Measurements from ENCODE around the gene DIS3L2.
"Not testable (repeated sequence)": the region's sequence is repeated elsewhere in the genome, so short reads cannot be mapped to it uniquely, and the experiment has no call there.

Gene DIS3L2

DNA sequence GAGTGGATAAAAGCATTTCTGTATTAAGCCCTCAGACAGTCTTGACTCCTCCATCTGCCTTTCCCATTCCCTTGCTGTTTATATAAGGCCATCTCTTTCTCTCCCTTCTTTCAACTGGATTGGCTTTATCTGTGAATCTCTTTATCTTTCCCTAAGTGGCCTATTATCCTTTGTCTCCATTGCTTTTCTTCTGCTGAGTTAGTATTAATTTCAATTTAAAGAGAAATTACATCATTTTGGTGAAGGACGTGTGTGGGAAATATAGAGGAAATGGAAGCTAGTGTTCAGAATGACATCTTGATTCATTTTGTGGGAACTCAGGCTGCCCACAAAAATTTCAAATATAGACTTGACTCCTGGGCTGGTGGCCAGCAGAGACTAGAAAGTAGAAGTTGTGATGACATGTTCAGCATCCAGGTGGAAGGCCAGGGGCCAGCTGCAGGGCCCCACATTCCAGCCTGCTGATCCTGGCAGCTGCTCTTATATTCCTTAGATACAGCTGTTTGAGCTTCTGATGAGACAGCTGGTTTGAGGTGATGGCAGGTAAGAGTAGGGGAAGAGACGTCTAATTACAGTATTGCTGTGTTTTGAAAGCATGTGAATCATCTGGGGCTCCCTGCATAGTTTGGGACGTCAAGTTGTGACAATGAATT lies 52.3 kb downstream of the DIS3L2 start:
- peak; percentile 80 for DNase-seq (ENCODE audit: low spot score)

DNA sequence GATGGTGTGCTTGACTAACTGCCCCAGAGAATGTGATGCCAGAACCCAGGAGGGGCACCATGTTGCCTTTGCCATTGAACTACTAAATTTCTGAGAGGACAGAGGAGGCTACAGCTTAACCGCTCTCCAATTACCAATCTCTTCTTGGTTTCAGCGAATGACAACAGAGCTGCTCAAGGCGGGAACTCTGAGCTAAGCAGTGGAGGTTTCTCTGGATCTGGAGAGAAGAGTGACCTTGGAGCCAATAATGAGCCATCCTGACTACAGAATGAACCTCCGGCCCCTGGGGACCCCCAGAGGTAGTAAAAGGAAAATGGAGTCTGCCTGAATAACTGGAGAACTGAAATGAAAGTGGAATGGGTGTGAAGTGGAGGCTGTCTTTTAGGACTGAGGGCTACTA lies 53.2 kb downstream of the DIS3L2 start:
- no peak for DNase-seq (ENCODE audit: low spot score)

DNA sequence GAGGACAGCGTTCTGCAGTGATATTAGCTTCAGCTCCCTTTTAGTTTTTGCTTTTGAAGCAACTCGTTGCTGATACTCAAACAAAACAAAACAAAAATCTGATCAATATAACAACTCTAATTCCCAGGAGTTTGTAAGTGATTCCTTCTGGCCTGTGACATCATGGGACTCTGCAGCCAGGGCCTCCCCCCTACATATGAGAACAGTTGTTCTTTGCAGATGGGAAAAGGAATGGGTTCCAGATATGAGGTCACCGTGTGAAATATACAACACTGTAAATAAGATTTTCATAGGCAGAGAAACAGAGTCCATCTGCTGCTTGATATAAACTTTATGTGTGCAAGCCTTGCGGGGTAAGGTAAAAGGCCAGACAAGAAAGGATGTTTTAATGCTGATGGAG lies 56.7 kb downstream of the DIS3L2 start:
- no peak for DNase-seq (ENCODE audit: low spot score)

DNA sequence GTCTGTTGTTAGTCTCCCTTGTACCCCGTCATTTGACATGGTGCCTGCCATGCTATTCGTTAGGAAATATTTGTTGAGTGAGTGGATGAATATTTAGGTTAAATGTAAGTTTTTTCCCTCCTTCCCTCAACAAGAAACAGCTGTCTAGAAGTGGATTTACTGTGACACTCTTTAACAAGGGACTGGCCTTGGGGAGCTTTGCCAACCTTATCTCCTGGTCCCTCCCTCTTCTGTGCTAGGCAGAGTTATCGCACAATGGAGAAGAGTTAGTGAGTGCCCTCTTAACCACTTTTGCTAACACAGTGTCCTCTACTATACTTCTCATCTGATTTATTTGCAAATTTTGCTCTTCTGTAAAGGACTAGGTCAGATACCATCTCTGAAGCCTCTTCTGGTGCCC lies 61.2 kb downstream of the DIS3L2 start:
- no peak for DNase-seq (ENCODE audit: low spot score)

DNA sequence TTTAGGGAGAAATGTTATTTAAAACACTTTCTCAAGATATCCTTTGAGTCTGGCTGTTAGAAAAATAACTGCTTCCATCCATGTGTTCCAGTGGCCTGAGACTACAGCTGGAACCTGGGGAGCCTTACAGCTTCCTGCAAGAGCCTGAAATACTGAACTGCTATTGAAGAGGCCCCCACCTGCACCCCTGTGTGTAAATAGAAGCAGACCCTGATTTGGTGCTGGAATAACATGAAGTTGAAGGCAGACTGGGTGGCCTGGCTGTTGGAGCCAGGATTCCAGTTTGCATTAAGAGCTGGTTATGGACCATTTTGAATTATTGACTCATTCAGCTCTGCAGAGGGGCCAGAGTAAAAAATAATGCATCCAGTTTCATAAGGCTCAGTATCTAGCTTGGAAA lies 61.9 kb downstream of the DIS3L2 start:
- DNase-seq (ENCODE audit: low spot score), result no peak

DNA sequence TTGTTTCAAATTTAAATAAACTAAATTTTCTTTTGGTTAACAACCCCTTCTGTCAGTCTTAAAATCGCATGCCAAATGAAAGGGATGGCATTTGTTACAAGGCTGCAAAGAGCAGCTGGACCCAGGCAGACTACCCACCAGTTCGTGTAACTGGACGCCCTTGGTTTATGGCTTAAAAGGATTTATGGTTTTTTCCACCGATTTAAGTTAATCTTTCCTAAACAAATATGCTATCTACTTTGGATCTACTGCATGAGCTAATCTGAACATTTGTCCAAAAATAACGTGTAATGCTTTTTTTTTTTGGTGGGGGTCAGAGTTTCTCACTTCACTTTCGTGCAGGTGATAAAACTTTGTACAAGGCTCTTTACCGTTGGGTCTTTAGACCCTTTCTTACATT lies 62.9 kb downstream of the DIS3L2 start:
- DNase-seq (ENCODE audit: low spot score), result no peak

DNA sequence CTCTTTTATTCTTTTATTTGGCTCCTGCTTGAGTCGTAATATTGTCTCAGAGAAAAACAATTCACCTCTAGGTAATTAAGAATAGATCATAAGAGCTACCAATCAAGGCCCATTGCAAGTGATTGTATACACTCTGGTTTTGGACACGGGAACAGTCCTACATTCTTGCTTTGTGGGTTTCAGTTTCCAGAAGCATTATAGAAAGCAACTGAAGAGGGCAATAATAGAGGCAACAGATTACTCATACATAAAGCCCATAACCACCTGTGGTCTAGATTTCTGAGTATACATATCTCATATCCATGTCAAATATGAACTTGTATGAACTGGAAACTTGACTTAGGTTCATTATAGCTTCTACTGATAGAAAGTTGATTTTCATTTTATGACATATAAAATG lies 65.4 kb downstream of the DIS3L2 start:
- DNase-seq (ENCODE audit: low spot score), result no peak

DNA sequence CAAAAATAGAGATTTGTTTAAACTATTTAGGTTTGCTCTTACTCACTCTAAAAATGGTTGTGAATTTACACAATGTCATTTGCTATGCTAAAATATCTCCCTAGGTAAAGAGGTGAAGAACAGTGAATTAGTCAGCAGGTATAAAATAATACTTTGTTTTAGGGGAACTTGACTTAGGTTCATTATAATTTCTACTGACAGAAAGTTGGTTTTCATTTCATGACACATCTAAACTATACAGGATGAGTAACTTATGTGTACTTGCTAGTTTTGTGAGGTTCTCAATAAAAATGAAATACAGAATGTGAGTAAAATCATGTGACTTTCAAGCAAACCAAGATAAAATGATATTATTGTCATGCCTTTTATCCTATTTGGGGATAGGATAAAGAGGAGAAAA lies 66.0 kb downstream of the DIS3L2 start:
- DNase-seq (ENCODE audit: low spot score), result no peak

DNA sequence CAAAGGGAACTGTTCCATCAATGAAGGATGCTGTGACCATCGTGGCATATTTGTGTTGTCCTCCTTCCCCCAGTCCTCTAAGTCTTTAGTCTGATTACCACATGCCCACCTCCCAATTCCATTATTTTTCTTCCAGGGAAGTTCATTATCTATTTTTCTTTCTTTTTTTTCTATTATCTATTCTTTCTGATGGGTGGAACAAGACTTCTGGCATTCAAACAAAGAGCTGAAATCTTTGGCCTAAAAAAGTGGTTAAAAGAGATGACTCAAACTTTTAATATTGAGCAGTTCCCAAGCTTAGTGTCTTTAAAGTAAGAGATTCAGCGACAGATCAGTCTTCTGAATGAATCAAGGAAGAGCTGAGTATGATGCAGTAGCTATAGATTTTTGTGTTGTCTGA lies 66.6 kb downstream of the DIS3L2 start:
- no peak for DNase-seq (ENCODE audit: low spot score)

DNA sequence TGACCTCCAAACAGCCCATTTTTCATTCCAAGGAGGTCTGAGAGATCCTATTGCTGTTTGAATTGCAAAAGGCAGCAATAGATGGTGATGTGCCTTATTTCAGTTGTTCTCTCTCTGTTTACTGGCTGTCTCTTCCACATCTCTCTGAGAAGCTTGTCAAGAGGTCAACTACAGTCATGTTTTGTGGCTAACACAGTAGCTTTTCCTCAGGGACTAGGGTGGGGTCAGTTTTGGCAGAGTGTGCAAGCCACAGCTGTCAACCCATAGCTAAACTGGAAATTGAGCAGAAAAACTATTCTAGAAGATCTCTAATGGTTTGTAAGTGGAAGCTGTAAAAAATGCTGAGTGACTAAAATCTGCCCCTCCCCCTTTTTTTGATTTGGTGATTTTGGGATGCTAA lies 67.1 kb downstream of the DIS3L2 start:
- DNase-seq (ENCODE audit: low spot score), result peak; percentile 20

DNA sequence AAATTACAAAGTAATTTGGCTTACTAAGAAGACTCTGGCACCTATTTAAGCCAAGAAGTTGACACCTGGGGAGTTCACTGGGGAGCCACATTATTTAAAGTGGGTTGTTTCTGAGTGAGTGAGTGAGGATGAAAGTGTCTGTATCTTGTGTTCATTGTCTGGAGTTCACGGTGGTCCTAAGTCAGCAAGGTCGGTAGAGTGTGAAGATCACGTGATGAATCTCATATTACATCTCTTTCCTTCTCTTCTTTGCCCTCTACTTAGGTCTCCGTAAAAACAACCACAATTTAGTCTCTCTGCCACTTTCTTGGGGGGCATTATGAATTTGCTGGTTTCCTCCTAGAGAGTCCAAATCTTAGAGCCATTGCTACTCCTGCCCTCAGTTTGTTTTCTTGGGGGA lies 67.8 kb downstream of the DIS3L2 start:
- no peak for DNase-seq (ENCODE audit: low spot score)

DNA sequence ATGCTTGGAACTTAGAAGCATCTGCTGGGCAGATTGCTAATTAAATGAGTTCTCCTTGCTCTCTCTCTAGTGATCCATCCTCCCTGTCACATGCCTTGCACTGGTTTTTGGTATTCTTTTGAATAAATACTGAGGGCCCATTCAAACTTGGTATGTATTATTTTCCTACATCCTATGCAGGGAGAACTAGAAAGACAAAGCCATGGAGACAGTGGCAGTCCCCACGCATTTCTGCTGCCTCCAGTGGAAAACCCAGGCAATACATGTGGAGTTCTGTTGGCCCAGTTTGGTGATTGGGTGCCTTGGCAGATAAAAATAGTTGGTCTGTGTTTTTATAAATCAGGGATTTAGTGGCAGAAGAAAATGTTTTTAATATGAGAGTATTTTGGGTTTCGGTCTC lies 68.7 kb downstream of the DIS3L2 start:
- no peak for DNase-seq (ENCODE audit: low spot score)

DNA sequence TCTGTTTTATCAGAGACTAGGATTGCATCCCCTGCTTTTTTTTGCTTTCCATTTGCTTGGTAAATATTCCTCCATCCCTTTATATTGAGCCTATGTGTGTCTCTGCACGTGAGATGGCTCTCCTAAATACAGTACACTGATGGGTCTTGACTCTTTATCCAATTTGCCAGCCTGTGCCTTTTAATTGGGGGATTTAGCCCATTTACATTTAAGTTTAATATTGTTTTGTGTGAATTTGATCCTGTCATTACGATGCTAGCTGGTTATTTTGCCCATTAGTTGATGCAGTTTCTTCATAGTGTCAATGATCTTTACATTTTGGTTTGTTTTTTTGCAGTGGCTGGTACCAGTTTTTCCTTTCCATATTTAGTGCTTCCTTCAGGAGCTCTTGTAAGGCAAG lies 73.8 kb downstream of the DIS3L2 start:
- not testable (repeated sequence) for DNase-seq (ENCODE audit: low spot score)

DNA sequence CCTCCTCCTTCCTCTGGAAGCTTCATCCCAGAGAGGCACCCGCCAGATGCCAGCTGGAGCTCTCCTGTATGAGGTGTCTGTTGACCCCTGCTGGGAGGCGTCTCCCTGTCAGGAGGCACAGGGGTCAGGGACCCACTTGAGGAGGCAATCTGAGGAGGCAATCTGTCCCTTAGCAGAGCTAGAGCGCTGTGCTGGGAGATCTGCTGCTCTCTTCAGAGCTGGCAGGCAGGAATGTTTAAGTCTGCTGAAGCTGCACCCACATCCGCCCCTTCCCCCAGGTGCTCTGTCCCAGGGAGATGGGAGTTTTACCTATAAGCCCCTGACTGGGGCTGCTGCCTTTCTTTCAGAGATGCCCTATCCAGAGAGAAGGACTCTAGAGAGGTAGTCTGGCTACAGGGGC lies 75.4 kb downstream of the DIS3L2 start:
- not testable (repeated sequence) for DNase-seq (ENCODE audit: low spot score)

DNA sequence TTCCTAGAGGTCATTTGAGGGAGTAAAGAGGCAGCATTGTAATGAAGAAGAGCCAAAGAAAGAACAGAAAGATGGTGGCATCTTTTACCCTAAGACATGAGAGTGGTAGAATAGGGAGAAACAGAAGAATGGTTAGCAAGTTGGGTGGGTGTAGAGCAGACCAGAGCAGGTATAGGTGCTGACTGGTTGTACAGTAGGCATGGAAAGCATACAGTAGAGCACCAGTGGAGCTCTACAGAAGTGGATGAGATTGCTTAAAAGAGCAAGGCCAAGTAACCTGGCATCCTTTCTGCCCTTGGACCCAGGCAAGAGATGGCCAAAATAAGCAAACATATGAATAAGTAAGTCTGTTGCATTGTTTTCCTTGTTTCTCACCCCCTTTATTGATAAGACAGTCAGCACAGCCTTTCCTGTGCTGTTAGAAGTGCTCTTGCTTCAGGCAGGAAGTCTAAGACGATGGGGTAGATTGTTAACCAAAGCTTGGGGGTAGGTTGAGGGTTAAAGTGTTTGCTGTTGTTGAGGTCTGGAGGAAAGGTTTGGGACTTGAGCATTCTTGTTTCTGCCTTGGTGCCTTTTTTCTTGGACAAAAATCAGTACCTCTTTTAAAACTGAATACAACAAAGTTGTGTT lies 76.9 kb downstream of the DIS3L2 start:
- DNase-seq (ENCODE audit: low spot score), result no peak

DNA sequence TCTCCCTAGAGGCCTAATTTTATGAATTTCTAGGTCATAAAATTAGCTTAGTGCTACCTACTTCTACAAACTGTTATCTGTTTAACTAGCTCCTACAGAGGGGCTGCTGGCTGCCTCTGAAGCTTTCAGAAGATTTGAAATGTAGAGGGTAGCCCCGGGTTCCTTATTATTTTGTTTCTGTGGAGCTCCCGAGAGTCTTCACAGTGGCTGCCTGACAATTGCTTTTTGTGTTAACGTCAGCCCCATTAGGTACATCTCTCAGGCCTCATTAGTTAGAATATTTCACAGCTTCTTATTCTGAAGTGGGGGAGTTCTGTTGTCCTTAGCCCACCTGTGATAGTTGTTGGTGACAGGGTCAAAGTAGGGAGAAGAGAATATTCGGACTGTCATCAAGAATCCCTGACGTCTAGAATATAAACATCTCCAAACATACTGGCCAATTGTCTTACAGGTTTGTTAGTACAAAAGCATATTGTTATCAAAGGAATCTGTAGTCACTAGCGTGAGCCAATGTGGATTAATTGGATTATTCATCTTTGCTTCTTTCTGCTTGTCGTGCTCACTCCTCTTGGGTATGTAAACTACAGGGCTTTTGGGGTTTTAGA lies 77.5 kb downstream of the DIS3L2 start:
- DNase-seq (ENCODE audit: low spot score), result no peak

DNA sequence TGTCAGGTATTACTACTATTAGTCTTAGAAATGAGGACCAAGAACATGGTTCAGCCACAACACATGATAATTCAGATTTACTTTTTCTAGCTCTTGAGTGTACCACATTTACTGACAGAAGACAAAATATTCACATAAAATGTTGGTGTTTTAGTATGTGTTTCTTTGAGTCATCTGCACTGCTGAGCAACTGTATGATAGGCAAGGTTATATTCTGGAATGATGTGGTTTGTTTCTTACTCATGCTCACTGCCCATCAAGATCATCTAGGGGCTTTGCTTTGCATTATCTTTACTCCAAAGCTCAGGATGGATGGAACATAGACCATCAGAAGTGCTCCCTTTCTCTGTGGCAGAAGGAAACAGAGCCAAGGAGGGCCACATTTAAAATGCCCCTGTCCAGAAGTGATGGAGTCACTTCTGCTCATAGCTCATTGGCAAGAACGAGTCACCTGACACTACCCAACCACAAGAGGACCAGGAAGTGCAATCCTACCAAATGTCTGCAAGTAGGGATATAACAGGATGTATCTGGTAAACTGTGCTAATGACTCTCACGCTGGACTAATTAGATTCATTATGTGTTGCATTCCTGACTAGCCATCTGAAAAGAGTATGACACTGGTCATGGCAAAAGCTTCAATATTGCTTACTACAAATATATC lies 81.5 kb downstream of the DIS3L2 start:
- DNase-seq (ENCODE audit: low spot score), result peak; percentile 28

DNA sequence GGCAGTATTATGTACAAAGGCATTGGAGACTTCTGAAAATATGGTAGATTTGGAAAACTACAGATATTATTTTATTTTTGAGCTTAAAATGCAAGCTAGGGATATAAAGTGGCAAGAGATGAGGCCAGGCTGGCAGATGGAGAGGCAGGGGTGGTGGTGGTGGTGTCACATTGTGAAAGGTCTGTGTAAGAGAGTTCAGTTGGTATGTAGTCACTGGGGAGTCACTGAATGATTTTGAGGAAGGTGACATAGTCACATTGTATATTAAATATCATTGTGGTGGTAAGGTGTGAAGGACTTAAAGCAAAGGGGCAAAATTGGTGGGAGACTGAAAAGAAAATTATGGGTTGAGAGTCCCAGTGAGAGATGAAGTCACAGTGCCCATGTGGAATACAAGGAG lies 82.5 kb downstream of the DIS3L2 start:
- DNase-seq (ENCODE audit: low spot score), result no peak

DNA sequence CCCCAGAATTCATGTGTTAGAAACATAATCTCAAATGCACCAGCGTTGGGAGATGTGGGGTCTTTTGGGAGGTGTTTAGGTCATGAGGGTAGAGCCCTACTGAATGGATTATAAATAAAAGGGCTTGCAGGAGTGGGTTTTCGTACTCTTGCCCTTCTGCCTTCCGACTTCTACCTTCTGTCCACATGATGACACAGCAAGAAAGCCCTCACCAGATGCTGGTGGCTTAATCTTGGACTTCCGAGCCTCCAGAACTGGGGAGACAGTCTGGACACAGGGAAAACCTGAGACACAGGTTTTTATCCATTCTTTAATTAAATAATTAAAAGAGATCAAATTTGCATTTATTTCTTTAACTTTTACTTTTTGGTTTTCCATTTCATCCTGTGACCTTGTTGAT lies 87.8 kb downstream of the DIS3L2 start:
- DNase-seq (ENCODE audit: low spot score), result no peak

DNA sequence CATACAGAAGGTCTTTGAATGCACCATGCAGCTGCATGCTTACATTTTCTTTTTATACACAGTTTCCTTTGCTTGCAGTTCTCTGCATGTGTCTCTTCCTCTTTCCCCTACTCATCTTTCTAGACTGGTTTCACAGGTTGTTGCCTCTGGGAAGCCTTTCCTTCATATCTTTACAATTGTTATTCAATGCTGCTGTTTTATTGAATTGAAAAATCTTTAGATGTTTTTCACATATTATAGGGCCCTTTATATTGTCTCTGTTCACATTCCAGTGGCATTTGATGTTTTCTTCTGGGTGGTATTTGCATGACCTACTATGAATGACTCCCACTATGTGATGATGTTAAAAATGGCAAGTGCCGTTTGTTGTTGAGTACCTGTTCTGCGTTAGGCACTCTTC lies 91.1 kb downstream of the DIS3L2 start:
- no peak for DNase-seq (ENCODE audit: low spot score)

DNA sequence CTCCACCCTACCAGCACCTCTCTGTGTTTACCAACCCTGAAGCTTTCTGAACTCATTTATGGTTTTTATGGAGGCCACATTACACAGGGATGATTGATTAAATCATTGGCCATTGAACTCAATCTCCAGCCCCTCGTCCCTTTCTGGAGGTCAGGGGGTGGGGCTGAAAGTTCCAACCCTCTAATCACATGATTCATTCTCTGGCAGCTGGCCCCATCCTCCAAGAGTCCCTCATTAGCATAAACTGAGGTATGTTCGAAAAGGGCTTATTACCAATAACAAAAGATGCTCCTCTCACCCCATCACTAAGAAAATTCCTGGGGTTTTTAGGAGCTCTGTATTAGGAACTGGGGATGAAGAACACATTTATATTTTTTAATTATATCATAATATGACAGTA lies 92.3 kb downstream of the DIS3L2 start:
- DNase-seq (ENCODE audit: low spot score), result no peak

DNA sequence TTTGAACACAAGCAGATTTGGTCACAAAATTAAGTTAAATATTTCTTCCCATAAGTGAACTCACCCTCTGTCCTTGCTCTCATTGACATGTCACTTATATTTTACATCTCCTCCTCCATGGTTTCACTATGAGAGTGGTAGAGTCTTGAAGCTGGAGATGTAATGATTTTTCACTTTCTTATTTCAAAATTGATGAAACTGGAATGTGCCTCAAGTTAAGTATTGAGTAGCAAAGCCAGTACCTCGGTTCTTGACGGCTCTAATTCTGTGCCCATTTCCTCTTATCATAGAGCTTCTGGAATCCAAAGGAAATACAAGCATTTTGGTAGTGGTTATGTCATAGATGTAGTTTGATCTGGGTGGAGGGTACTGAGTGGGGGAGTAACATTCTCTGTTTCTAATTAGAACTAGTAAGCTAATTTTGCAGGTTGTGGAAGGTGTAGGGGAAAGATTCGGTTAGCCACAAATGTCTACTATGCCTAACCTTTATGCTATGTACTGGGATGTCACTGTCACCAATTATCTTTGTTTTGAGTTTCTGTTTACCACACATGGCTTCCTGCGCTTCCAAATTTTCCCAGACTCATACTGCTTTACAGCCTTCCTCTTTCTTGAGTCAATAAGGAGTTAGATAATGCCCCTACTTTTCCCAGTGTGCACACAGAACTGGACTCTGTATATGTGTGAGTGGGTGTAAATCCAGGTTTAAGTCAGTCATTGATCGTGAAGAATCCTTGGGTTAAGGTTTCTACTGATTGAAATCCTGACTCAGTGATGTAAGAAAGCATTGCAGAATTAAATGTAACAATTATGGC lies 96.8 kb downstream of the DIS3L2 start:
- DNase-seq (ENCODE audit: low spot score), result no peak

Data from AG08395 (cell line).